Measurements from ENCODE around the gene IFNG. TPM values are rescaled to one million over a fixed set of nuclear protein-coding genes. Genes with fewer than 3 reads are reported as not detected.

The IFNG gene
- total RNA-seq, 1 experiment from 2014 or later: 0.44 TPM

DNA sequence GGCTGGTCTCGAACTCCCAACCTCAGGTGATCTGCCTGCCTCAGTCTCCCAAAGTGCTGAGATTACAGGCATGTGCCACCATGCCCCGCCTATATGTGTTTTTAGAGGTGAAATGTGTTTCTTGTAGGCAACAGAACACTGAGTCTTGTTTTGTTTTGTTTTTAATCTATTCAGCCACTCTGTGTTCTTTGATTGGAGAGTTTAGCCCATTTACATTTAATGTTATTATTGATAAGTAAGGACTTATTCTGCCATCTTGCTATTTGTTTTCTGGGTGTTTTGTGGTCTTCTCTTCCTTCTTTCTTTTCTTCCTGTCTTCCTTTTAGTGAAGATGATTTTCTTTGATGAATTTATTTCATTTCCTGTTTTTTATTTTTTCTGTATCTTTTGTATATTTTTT lies 29.6 kb downstream of the IFNG start:
- Histone ChIP-seq H3K4me1 (ENCODE audit: control insufficient read depth in 1 of 2, insufficient read depth in 2 of 2, low read length in 2 of 2) (no peaks in the 10 kb centered on the region), H4K20me1 (ENCODE audit: insufficient read depth) (no peaks in the 10 kb centered on the region), H3K27me3 (ENCODE audit: insufficient read depth, low read length) (no peaks in the 10 kb centered on the region), H3K4me3 (replicated peaks in 1 of 2; ENCODE audit: low read depth in 1 of 2, low read length in 2 of 2) (no peak overlapping the region), H3K9me3 (ENCODE audit: control insufficient read depth in 1 of 2, insufficient read depth in 1 of 2, low read depth in 1 of 2, low read length in 2 of 2) (no peaks in the 10 kb centered on the region), H3K9me2 (ENCODE audit: insufficient read depth) (no peaks in the 10 kb centered on the region), H3K36me3 (ENCODE audit: control insufficient read depth in 1 of 2, insufficient read depth in 2 of 2, low read length in 2 of 2) (no peaks in the 10 kb centered on the region), H3K79me2 (ENCODE audit: insufficient read depth, low read length) (no peaks in the 10 kb centered on the region), H2AFZ (ENCODE audit: low read depth, low read length, poor library complexity, severe bottlenecking) (no peak overlapping the region), H3K4me2 (ENCODE audit: low read length) (no peak overlapping the region), H3K27ac (ENCODE audit: low read depth, low read length) (no peak overlapping the region), H3K9ac (ENCODE audit: low read length) (no peak overlapping the region)
- POLR2A ChIA-PET: no interaction called here
- no peak for ATAC-seq
- TF ChIP-seq, protein P1, sequence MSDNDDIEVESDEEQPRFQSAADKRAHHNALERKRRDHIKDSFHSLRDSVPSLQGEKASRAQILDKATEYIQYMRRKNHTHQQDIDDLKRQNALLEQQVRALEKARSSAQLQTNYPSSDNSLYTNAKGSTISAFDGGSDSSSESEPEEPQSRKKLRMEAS (IDR thresholded peaks at IDR 0.05): no peak
- TF ChIP-seq ZFX (IDR thresholded peaks at IDR 0.05) (no peak), SRF (IDR thresholded peaks at IDR 0.05; ENCODE audit: low read depth) (no peak), CEBPB (IDR thresholded peaks at IDR 0.05; ENCODE audit: low read depth) (no peak), ZBTB33 (IDR thresholded peaks at IDR 0.05; ENCODE audit: extremely low read depth, insufficient replicate concordance, low read length) (no peak), EZH2 (IDR thresholded peaks at IDR 0.05) (no peak), CBX3 (IDR thresholded peaks at IDR 0.05; ENCODE audit: low read depth) (no peak)
- CTCF ChIA-PET: no interaction called here
- RAD21 ChIA-PET (ENCODE audit: low non-redundant PET in 1 of 2, low total read pairs in 2 of 2, uncharacterized antibody in 2 of 2, unreplicated experiment in 2 of 2): no interaction called here
- intact Hi-C loops (cut with micrococcal nuclease): no loop called here
- no TSS peak for BruUV-seq (replicated peaks)
- DNase-seq (ENCODE audit: low read depth, low spot score): no peak

GRCh38 chr12:68122236-68122920 lies 37.2 kb downstream of the IFNG start:
- DNase-seq (ENCODE audit: low read depth, low spot score) (no peak), ATAC-seq (no peak)
- H3K4me3 ChIP-seq (replicated peaks in 1 of 2; ENCODE audit: low read depth in 1 of 2, low read length in 2 of 2): no peak overlapping the region
- no peak overlapping the region for H3K27ac ChIP-seq (ENCODE audit: low read depth, low read length)
- RAD21 ChIA-PET (ENCODE audit: low non-redundant PET in 1 of 2, low total read pairs in 2 of 2, uncharacterized antibody in 2 of 2, unreplicated experiment in 2 of 2): no interaction called here
- no peaks in the 10 kb centered on the region for H3K9me2 ChIP-seq (ENCODE audit: insufficient read depth)
- no TSS peak for BruUV-seq (replicated peaks)
- no peak overlapping the region for H2AFZ ChIP-seq (ENCODE audit: low read depth, low read length, poor library complexity, severe bottlenecking)
- intact Hi-C loops (cut with micrococcal nuclease): no loop called here
- no peaks in the 10 kb centered on the region for H4K20me1 ChIP-seq (ENCODE audit: insufficient read depth)
- POLR2A ChIA-PET: no interaction called here
- H3K9me3 ChIP-seq (ENCODE audit: control insufficient read depth in 1 of 2, insufficient read depth in 1 of 2, low read depth in 1 of 2, low read length in 2 of 2): no peaks in the 10 kb centered on the region
- no peaks in the 10 kb centered on the region for H3K36me3 ChIP-seq (ENCODE audit: control insufficient read depth in 1 of 2, insufficient read depth in 2 of 2, low read length in 2 of 2)
- H3K4me2 ChIP-seq (ENCODE audit: low read length): no peak overlapping the region
- no peak overlapping the region for H3K9ac ChIP-seq (ENCODE audit: low read length)
- H3K27me3 ChIP-seq (ENCODE audit: insufficient read depth, low read length): no peaks in the 10 kb centered on the region
- H3K79me2 ChIP-seq (ENCODE audit: insufficient read depth, low read length): no peaks in the 10 kb centered on the region
- CTCF ChIA-PET: interaction anchor here (1.3 kb wide), 1 partner anchor 9 kb away, joined by 5 read pairs; no protein-coding TSS in a partner anchor
- H3K4me1 ChIP-seq (ENCODE audit: control insufficient read depth in 1 of 2, insufficient read depth in 2 of 2, low read length in 2 of 2): no peaks in the 10 kb centered on the region
- no peak for TF ChIP-seq ELF1 (IDR thresholded peaks at IDR 0.05; ENCODE audit: borderline replicate concordance, low read depth)
- TF ChIP-seq, protein P1 (IDR thresholded peaks at IDR 0.05): no peak
- no peak for TF ChIP-seq ZBTB33 (IDR thresholded peaks at IDR 0.05; ENCODE audit: extremely low read depth, insufficient replicate concordance, low read length)
- no peak for TF ChIP-seq SRF (IDR thresholded peaks at IDR 0.05; ENCODE audit: low read depth)
- TF ChIP-seq, protein P2, sequence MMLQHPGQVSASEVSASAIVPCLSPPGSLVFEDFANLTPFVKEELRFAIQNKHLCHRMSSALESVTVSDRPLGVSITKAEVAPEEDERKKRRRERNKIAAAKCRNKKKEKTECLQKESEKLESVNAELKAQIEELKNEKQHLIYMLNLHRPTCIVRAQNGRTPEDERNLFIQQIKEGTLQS (IDR thresholded peaks at IDR 0.05): no peak
- TF ChIP-seq POLR2AphosphoS5 (IDR thresholded peaks at IDR 0.05; ENCODE audit: low read depth, low read length): no peak
- TF ChIP-seq FOSL1 (IDR thresholded peaks at IDR 0.05; ENCODE audit: low read depth): no peak
- TF ChIP-seq ZNF274 (IDR thresholded peaks at IDR 0.05; ENCODE audit: low read depth, low read length): no peak
- TF ChIP-seq SIN3A (IDR thresholded peaks at IDR 0.05; ENCODE audit: low read depth): no peak
- no peak for TF ChIP-seq POLR2A (IDR thresholded peaks at IDR 0.05; ENCODE audit: borderline replicate concordance, extremely low read depth, insufficient read depth, insufficient read length)
- no peak for TF ChIP-seq TCF7L2 (IDR thresholded peaks at IDR 0.05; ENCODE audit: borderline replicate concordance, extremely low read depth, insufficient read depth, insufficient read length)
